Gastroesophageal sphincter (tissue), 4 donors: ENCODE data around the gene SLC25A10. TPM values are rescaled to one million over a fixed set of nuclear protein-coding genes. Genes with fewer than 3 reads are reported as not detected.

Experiments used
- ATAC-seq: fragments of 150-250 bp; one replicate; pipeline ENCODE4 v1.9.1; 2016; ENCODE audit warnings: mild to moderate bottlenecking, moderate library complexity
- H3K27ac ChIP-seq, 4 donors: fragments of 200-600 bp; sonication (generic) in 3 of 4; 1 replicate in 3 of 4; 2 replicates in 1 of 4; pipeline ENCODE4 v1.5.1; 2016 to 2019
- H3K27me3 ChIP-seq: fragments of 200-600 bp; sonication (generic); one replicate; pipeline ENCODE4 v1.5.1; 2019
- H3K36me3 ChIP-seq, 2 donors: fragments of 200-600 bp; sonication (generic); one replicate each; pipeline ENCODE4 v1.5.1; 2019; ENCODE audit warnings: control low read depth in 1 of 2
- H3K4me1 ChIP-seq, 3 donors: fragments of 200-600 bp; sonication (generic); 1 replicate in 2 of 3; 2 replicates in 1 of 3; pipeline ENCODE4 v1.5.1; 2016 to 2019; ENCODE audit warnings: control low read depth in 2 of 3
- H3K4me3 ChIP-seq, 2 donors: fragments of 200-600 bp; sonication (generic); one replicate each; pipeline ENCODE4 v1.5.1; 2019; ENCODE audit warnings: mild to moderate bottlenecking in 1 of 2, moderate library complexity in 1 of 2
- H3K9me3 ChIP-seq, 3 donors: fragments of 200-600 bp; sonication (generic); one replicate each; pipeline ENCODE4 v1.5.1; 2017 to 2019; ENCODE audit warnings: control low read depth in 2 of 3
- EP300 ChIP-seq: sonication (generic); formaldehyde crosslinking; IDR thresholded peaks from one replicate; pipeline ENCODE4 v1.6.1; 2017; ENCODE audit warnings: antibody characterized with exemption, mild to moderate bottlenecking
- POLR2A ChIP-seq, 2 donors: fragments of 450-650 bp; IDR thresholded peaks; one replicate each; pipeline ENCODE4 v1.6.1; 2017; ENCODE audit warnings: antibody characterized with exemption in 2 of 2, mild to moderate bottlenecking in 2 of 2, moderate library complexity in 1 of 2
- POLR2AphosphoS5 ChIP-seq: sonication (generic); formaldehyde crosslinking; IDR thresholded peaks from one replicate; pipeline ENCODE4 v1.6.1; 2017; ENCODE audit warnings: antibody characterized with exemption
- WGBS, 2 donors: methylation state at CpG; one replicate each; pipeline ENCODE4 v1.1.5; 2018; ENCODE audit warnings: low coverage in 1 of 2; 5-methylcytosine and 5-hydroxymethylcytosine counted together
- total RNA-seq, 4 donors: library from RNA; depleted of rRNA; stranded (reverse); fragments of >200 nt; gene quantifications; one replicate each; pipeline ENCODE4 v1.1.0, GENCODE V29; 2016
- TF ChIP-seq, protein P1 (sequence below), 4 experiments: fragments of 200-600 bp in 2 of 4; fragments of 450-650 bp in 2 of 4; sonication (generic) in 1 of 4; IDR thresholded peaks; one replicate each; pipeline ENCODE4 v1.5.1; 2017 to 2019; ENCODE audit warnings: antibody characterized with exemption in 4 of 4, mild to moderate bottlenecking in 2 of 4, moderate library complexity in 2 of 4

Gene SLC25A10
- total RNA-seq, 4 donors from 2014 or later = 3.0 to 8.8 (median 5.0) TPM

DNA sequence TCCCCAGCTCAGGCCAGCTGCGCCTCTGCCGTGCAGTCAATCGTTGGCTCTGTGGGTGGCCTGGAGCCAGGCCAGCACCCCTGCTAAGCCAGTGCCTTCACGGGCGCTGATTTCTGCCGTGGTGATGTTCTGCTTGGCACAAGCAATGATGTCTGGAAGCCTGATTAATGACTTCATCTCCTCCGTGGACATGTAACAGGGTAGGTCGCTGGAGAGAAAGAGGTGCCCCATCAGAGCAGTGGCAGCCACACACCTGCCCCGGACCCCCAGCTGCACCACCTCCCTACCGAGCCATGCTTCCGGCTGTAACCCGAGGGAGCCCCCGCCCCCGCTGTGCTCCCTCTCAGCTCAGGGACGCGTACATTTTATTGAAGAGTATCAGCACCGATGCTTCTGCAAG, 30.4 kb upstream of the SLC25A10 start:
- Histone ChIP-seq H3K4me3 (no peak overlapping the region), H3K36me3 (peaks cover 0 to 40% of the 10 kb centered on the region in 2 donors), H3K4me1 (peaks cover 0 to 45% (median 24%) of the 10 kb centered on the region in 3 donors), H3K27me3 (no peaks in the 10 kb centered on the region), H3K27ac (no peak overlapping the region), H3K9me3 (no peaks in the 10 kb centered on the region)
- no peak for ATAC-seq
- TF ChIP-seq EP300 (no peak), POLR2AphosphoS5 (no peak), POLR2A (IDR thresholded peaks at IDR 0.05) (no peak)
- TF ChIP-seq, protein P1, sequence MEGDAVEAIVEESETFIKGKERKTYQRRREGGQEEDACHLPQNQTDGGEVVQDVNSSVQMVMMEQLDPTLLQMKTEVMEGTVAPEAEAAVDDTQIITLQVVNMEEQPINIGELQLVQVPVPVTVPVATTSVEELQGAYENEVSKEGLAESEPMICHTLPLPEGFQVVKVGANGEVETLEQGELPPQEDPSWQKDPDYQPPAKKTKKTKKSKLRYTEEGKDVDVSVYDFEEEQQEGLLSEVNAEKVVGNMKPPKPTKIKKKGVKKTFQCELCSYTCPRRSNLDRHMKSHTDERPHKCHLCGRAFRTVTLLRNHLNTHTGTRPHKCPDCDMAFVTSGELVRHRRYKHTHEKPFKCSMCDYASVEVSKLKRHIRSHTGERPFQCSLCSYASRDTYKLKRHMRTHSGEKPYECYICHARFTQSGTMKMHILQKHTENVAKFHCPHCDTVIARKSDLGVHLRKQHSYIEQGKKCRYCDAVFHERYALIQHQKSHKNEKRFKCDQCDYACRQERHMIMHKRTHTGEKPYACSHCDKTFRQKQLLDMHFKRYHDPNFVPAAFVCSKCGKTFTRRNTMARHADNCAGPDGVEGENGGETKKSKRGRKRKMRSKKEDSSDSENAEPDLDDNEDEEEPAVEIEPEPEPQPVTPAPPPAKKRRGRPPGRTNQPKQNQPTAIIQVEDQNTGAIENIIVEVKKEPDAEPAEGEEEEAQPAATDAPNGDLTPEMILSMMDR (IDR thresholded peaks at IDR 0.05) = no peak
- 78% methylated on average over 8 of the region's 17 CpGs; no CpG with 5 or more reads in 1 of the 2 donors for WGBS, 2 donors

DNA sequence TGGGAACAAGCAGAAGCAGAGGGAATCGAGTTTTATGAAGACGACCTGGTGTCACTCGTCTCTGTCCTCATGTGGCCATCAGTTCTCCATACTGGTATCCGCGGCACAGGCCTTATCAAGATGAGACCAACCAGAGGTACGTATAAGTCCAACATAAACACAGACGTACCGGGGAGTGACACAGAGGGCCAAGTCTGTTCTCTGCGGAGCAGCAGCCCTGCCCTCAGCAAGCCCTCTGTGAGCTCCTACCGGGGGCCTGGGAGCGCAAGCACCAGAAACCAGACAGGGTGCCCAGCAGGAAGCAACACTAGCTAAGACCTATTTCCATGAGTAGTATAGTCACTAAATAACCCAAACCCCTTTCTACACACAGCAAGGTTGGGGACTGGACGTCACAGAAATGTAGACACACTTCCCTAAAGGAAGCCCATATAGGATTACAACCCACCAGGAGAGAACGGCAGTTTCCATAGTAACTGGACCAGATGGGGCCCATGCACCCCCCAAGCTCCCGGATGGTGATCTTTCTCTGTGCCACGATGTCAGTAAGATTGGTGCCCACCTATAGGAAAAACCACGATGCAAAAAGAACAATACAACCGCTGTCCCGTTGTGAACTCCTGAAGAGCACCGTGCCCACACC, 29.4 kb upstream of the SLC25A10 start:
- Histone ChIP-seq H3K4me3 (peak overlapping the region; percentile 88 to 95), H3K4me1 (peaks cover 0 to 52% (median 24%) of the 10 kb centered on the region in 3 donors), H3K9me3 (no peaks in the 10 kb centered on the region), H3K27ac (peak overlapping the region in 3 of 4 donors; percentile 87 to 88 (median 88)), H3K36me3 (peaks cover 0 to 50% of the 10 kb centered on the region in 2 donors), H3K27me3 (no peaks in the 10 kb centered on the region)
- 0 to 22% methylated on average over 3 to 10 of the region's 19 CpGs for WGBS, 2 donors
- TF ChIP-seq POLR2AphosphoS5 (no peak), EP300 (no peak), POLR2A (IDR thresholded peaks at IDR 0.05) (no peak)
- TF ChIP-seq, protein P1 (IDR thresholded peaks at IDR 0.05) = no peak
- ATAC-seq = no peak

DNA sequence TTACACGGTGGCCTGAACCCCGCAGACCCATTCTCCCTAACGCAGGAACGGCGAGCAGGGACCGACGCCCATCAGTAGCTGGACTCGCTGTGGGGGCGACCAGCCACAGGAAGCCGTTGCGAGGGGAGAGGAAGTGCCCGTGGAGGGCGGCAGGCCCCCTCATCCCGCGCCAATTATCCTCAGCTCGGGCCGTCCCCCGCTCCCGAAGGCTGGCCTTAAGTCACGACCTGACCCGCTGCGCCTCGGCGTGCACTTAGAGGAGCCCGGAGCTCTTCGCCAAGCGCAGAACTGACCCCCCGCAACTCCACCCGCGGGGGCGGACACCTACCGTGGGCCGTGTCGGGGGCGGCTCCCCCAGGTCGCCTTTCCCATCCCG, 28.9 kb upstream of the SLC25A10 start:
- Histone ChIP-seq H3K36me3 (peaks cover 0 to 55% of the 10 kb centered on the region in 2 donors), H3K4me3 (peak overlapping the region; percentile 88 to 95), H3K9me3 (no peaks in the 10 kb centered on the region), H3K4me1 (peaks cover 0 to 52% (median 24%) of the 10 kb centered on the region in 3 donors), H3K27me3 (no peaks in the 10 kb centered on the region), H3K27ac (peak overlapping the region; percentile 35 to 88 (median 88))
- WGBS, 2 donors = no CpG with 5 or more reads among the region's 37 CpGs
- ATAC-seq = peak; percentile 17
- no peak for TF ChIP-seq POLR2AphosphoS5
- TF ChIP-seq EP300 = no peak
- TF ChIP-seq, protein P1 (IDR thresholded peaks at IDR 0.05) = no peak
- TF ChIP-seq POLR2A (IDR thresholded peaks at IDR 0.05) = no peak

DNA sequence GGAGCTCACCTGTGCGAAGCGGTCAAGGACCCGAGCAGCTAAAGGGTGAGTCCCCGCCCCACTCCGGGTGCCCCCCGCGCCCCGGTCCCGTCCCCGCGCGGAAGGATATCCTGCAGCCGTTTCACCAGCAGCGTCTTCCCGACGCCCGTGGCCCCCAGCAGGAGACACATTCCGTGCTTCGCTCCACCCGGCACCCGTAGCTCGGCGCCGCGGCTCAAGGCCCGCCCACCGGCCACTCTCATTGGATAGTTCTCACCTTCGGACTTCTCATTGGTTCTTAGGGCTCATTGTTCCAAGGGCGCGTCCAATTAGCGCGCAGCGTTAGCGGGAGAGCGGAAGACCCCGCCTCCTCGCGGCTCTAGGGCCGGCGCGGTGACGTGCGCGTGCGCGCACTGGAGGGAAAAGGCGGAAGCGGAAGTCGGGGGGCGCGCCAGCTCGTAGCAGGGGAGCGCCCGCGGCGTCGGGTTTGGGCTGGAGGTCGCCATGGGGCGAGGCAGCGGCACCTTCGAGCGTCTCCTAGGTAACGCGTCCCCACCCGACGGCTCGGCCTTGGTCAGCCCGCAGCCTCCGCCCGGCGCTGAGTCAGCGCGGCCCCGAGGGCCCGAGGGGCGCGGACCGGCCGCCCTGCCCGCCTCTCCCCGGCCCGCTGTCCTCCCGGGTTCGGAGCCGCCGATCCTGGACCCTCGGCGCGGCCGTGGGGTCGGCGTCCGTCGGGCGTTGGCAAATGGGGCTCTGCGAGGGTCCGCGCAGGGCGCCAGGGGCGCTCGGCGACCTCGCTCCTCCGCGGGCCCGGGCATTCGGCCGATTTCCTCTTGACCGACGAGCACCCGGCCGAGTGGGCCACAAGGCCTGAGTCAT, 28.3 kb upstream of the SLC25A10 start, which contains the start of the genes ARL16 and HGS:
Gene ARL16 (minus strand): TSS at position 214 of the 858 bp plus-strand sequence. CDS start 44 bp downstream, at position 170.
Gene HGS (plus strand): TSS at position 428 of the 858 bp plus-strand sequence. CDS start 56 bp downstream, at position 484.
- H3K36me3 ChIP-seq = peaks cover 0 to 61% of the 10 kb centered on the region in 2 donors
- WGBS, 2 donors = 0% methylated on average over 3 to 4 of the region's 112 CpGs

More for the DNA sequence above, 28.3 kb upstream of the SLC25A10 start, which contains the start of the genes ARL16 and HGS:
- Histone ChIP-seq H3K9me3 (no peaks in the 10 kb centered on the region), H3K27ac (peak within 1 kb of the TSS; percentile 60 to 88 (median 88)), H3K27me3 (no peaks in the 10 kb centered on the region), H3K4me1 (peaks cover 0 to 52% (median 24%) of the 10 kb centered on the region in 3 donors), H3K4me3 (peak within 1 kb of the TSS; percentile 88 to 95)
- TF ChIP-seq EP300 (no peak), POLR2A (IDR thresholded peaks at IDR 0.05) (peak; percentile 70 to 75), POLR2AphosphoS5 (peak; percentile 86)
- TF ChIP-seq, protein P1 (IDR thresholded peaks at IDR 0.05) = peak in 1 of 4 experiments; percentile 3
- ATAC-seq = peak; percentile 99
